Fibroblast of the aortic adventitia (primary cell): ENCODE results near the gene TULP1. TPM values are rescaled to one million over a fixed set of nuclear protein-coding genes. Genes with fewer than 3 reads are reported as not detected.

ENCODE experiments used
- DNase-seq: peaks from one replicate; pipeline ENCODE4 v3.0.0-alpha.2; 2010; ENCODE audit warnings: low read depth
- H3K4me3 ChIP-seq: 2 replicates; pipeline ENCODE4 v1.5.1; 2011; ENCODE audit warnings: low read depth, mild to moderate bottlenecking, control low read depth, low read length, moderate library complexity
- CTCF ChIP-seq: IDR thresholded peaks from 2 replicates; pipeline ENCODE4 v1.5.1; 2011; ENCODE audit warnings: mild to moderate bottlenecking, low read length, control low read depth, inconsistent platforms; ENCODE audit not compliant: insufficient read depth
- total RNA-seq: library from RNA; depleted of rRNA; stranded (reverse); fragments of >200 nt; gene quantifications from 2 replicates; pipeline ENCODE4 v1.2.3, GENCODE V29; 2012; ENCODE audit warnings: low replicate concordance

TULP1 gene
- total RNA-seq, 1 donor = not detected

GRCh38 chr6:35506536-35506935, 6.2 kb downstream of the TULP1 start:
- no peak for DNase-seq
- H3K4me3 ChIP-seq = no peak overlapping the region
- TF ChIP-seq CTCF = no peak

- no peak for DNase-seq
- no peak for TF ChIP-seq CTCF
- H3K4me3 ChIP-seq = no peak overlapping the region
Observed at GRCh38 chr6:35505999-35506412, 6.7 kb downstream of the TULP1 start.

- DNase-seq = no peak
- H3K4me3 ChIP-seq = no peak overlapping the region
Observed at GRCh38 chr6:35503534-35503933, 9.2 kb downstream of the TULP1 start.

GRCh38 chr6:35501784-35502183, 10.9 kb downstream of the TULP1 start:
- DNase-seq = no peak
- no peak overlapping the region for H3K4me3 ChIP-seq
- no peak for TF ChIP-seq CTCF

More at GRCh38 chr6:35503534-35503933, 9.2 kb downstream of the TULP1 start:
- TF ChIP-seq CTCF = no peak

GRCh38 chr6:35500782-35501181, 11.9 kb downstream of the TULP1 start:
- no peak for DNase-seq
- no peak for TF ChIP-seq CTCF
- H3K4me3 ChIP-seq = no peak overlapping the region

GRCh38 chr6:35499372-35499771, 13.3 kb downstream of the TULP1 start:
- DNase-seq = no peak
- TF ChIP-seq CTCF = no peak

GRCh38 chr6:35498422-35499067, 14.2 kb downstream of the TULP1 start:
- DNase-seq = no peak
- H3K4me3 ChIP-seq = peak overlapping the region; percentile 77
- no peak for TF ChIP-seq CTCF

More at GRCh38 chr6:35499372-35499771, 13.3 kb downstream of the TULP1 start:
- no peak overlapping the region for H3K4me3 ChIP-seq
